Muscle of leg (tissue), 11 donors: ENCODE results near the gene HSD11B1L. TPM values are rescaled to one million over a fixed set of nuclear protein-coding genes. Genes with fewer than 3 reads are reported as not detected.

Source experiments
- DNase-seq: peaks from one replicate; pipeline ENCODE4 v3.0.0; 2013
- H3K27ac ChIP-seq: one replicate; pipeline ENCODE4 v1.5.1; 2013; ENCODE audit warnings: mild to moderate bottlenecking, low read length, control low read depth
- H3K27me3 ChIP-seq: one replicate; pipeline ENCODE4 v1.6.1; 2013; ENCODE audit warnings: low read length; ENCODE audit not compliant: control insufficient read depth, insufficient read depth
- H3K36me3 ChIP-seq: one replicate; pipeline ENCODE4 v1.6.1; 2013; ENCODE audit warnings: low read length; ENCODE audit not compliant: control insufficient read depth, insufficient read depth
- H3K4me1 ChIP-seq: one replicate; pipeline ENCODE4 v1.6.1; 2013; ENCODE audit warnings: low read length; ENCODE audit not compliant: control insufficient read depth, insufficient read depth
- H3K4me3 ChIP-seq: one replicate; pipeline ENCODE4 v1.5.1; 2013; ENCODE audit warnings: low read length, control low read depth
- H3K9me3 ChIP-seq: replicated peaks from 2 replicates; pipeline ENCODE4 v1.6.1; 2013; ENCODE audit warnings: low read depth, low read length; ENCODE audit not compliant: control insufficient read depth
- WGBS: methylation state at CpG from one replicate; pipeline ENCODE4 v1.1.5; 2013; ENCODE audit warnings: missing lambda C conversion rate; ENCODE audit not compliant: insufficient coverage; 5-methylcytosine and 5-hydroxymethylcytosine counted together
- polyA plus RNA-seq, 8 donors: library from polyadenylated mRNA; unstranded; fragments of 120-200 nt; gene quantifications; one replicate each; pipeline versions ENCODE4 v1.2.1 to v1.2.3, GENCODE V29; 2013; ENCODE audit warnings: inconsistent platforms in 1 of 8, low replicate concordance in 1 of 8; ENCODE audit not compliant: insufficient read length in 8 of 8, insufficient read depth in 1 of 8
- total RNA-seq: library from RNA; stranded (reverse); fragments of 120-200 nt; gene quantifications from one replicate; pipeline ENCODE4 v1.2.4, GENCODE V29; 2013

Gene HSD11B1L
- total and polyA plus RNA-seq, 9 donors = 4.2 to 6.7 (median 5.5) TPM

DNA sequence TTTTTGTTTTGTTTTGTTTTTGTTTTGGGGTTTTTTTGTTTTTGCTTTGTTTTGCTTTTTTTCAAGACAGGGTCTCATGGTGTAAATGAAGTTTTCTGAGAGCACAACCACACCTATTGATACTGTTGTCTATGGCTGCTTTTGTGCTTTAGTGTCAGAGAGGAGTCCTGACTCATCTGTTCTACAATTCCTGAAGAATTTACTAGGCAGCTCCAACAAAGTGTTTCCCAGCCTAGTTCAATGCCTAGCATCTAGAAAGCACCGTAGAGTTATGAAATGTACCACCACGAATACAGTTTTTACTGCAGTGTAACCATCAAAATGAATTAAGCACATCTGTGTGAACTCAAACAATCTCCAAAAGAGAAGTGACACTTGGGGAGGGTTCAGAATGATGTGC, 36.8 kb upstream of the HSD11B1L start:
- no peak for DNase-seq
- Histone ChIP-seq H3K27ac (no peak overlapping the region), H3K4me3 (no peak overlapping the region), H3K9me3 (no peaks in the 10 kb centered on the region), H3K4me1 (no peaks in the 10 kb centered on the region), H3K27me3 (no peaks in the 10 kb centered on the region), H3K36me3 (peaks cover 69% of the 10 kb centered on the region)
- no CpG with 5 or more reads among the region's 2 CpGs for WGBS

DNA sequence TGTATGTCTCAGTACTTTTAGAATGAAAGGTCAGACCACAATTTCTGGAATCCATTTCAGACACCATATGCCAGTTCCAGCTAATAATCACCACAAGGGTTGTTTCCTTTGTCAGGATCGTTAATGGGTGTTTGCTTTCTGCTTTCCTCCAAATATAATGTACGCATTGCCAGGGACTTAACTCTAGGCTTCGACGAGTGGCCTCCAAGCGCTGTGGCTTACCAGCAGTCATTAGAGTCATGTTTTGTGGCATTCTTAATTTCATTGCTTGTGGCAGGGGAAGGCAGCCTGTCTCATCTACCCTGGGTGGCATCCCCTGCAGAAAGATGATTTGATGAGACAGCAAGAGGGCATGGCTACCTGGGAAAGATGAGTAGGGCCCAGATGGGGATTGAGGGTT, 35.4 kb upstream of the HSD11B1L start:
- no peaks in the 10 kb centered on the region for H3K4me1 ChIP-seq
- no peak for DNase-seq
- H3K9me3 ChIP-seq = no peaks in the 10 kb centered on the region
- no CpG with 5 or more reads among the region's 5 CpGs for WGBS
- peaks cover 78% of the 10 kb centered on the region for H3K36me3 ChIP-seq
- no peak overlapping the region for H3K4me3 ChIP-seq
- no peaks in the 10 kb centered on the region for H3K27me3 ChIP-seq
- no peak overlapping the region for H3K27ac ChIP-seq

DNA sequence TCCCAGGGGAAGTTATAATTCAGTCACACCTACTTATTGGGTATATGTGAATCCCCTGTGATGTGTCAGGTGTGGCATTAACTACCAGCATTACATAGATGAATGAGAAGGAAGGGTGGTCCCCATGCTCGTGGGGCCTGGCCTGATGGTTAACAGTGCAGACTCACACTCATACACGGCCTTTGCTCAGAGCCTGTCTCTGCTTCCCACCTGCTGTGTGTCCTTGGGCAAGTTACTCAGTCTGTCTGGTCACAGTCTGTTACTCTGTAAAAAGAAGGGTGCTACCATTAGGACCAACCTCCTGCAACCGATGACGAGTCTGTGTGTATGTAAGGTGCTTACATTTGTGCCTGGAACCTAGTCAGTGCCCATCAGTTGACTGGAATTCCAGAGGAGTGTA, 34.1 kb upstream of the HSD11B1L start:
- Histone ChIP-seq H3K27me3 (no peaks in the 10 kb centered on the region), H3K4me3 (no peak overlapping the region), H3K4me1 (no peaks in the 10 kb centered on the region), H3K9me3 (no peaks in the 10 kb centered on the region), H3K36me3 (peaks cover 84% of the 10 kb centered on the region), H3K27ac (no peak overlapping the region)
- DNase-seq = no peak
- 90% methylated on average over 2 of the region's 4 CpGs for WGBS

DNA sequence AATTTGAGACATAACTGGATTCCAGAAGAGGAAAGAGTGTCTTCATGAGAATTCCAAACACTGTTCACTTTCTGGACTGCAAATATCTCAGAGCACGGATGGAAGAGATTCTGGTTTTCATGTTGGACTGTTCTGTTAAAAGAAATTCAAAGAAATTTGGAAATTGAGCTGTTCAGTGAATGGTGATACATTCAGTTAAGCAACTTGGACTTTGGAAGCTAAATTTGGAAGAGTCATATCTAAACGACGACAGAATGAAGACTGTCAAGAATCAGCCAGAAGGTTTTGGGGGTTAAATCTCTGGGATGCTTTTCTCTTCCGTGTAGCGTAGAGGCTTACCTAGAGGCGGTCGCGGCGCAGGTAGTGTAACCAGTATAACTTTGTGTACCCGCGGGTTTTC, 32.4 kb upstream of the HSD11B1L start:
- Histone ChIP-seq H3K4me3 (no peak overlapping the region), H3K27me3 (no peaks in the 10 kb centered on the region), H3K27ac (no peak overlapping the region), H3K4me1 (no peaks in the 10 kb centered on the region), H3K36me3 (peaks cover 86% of the 10 kb centered on the region), H3K9me3 (no peaks in the 10 kb centered on the region)
- DNase-seq = no peak
- 92% methylated on average over 3 of the region's 11 CpGs for WGBS

DNA sequence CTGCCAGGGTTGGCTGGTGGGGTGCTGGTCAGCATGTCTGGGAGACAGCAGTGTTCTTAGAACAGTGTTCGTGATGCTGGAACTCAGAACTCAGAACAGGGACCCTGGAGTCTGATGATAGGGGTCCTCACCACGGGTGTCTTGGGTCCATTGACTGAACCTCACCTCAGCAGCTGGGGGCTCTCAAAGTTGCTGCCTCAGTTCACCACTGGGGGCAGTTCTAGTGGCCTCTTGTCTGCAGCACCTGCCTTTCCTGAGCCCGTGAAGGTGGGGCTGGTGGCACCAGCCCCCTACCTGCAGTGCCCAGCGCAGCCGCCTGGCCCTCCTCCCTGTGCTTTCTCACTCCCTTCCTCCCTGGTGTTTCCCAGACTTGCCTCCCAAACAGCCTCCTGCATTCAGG, 29.5 kb upstream of the HSD11B1L start:
- Histone ChIP-seq H3K9me3 (no peaks in the 10 kb centered on the region), H3K36me3 (peaks cover 84% of the 10 kb centered on the region), H3K4me1 (no peaks in the 10 kb centered on the region), H3K4me3 (no peak overlapping the region), H3K27ac (no peak overlapping the region), H3K27me3 (no peaks in the 10 kb centered on the region)
- no peak for DNase-seq
- WGBS = 92% methylated on average over 5 of the region's 5 CpGs

DNA sequence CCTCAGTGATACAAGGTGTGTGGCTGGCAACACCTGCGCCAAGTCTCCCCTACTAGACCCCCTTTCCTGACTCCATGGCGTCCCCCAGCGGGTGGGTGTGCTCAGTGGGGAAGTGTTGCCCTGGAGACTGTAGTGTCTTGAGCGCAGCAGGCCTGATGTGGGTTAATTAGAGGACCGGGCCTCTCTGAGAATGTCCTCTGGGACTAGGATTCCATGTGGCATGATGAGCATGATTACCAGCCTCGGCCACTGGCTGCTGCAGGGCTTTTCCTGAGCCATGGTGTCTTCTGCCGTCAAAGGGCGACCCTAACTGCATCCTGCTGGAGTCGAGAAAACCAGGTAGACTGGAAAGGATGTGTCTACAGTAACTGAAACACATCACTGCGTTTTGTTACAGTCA, 28.6 kb upstream of the HSD11B1L start:
- DNase-seq = no peak
- Histone ChIP-seq H3K4me3 (no peak overlapping the region), H3K27me3 (no peaks in the 10 kb centered on the region), H3K36me3 (peaks cover 78% of the 10 kb centered on the region), H3K9me3 (no peaks in the 10 kb centered on the region), H3K4me1 (no peaks in the 10 kb centered on the region), H3K27ac (no peak overlapping the region)
- WGBS = 88% methylated on average over 8 of the region's 10 CpGs

DNA sequence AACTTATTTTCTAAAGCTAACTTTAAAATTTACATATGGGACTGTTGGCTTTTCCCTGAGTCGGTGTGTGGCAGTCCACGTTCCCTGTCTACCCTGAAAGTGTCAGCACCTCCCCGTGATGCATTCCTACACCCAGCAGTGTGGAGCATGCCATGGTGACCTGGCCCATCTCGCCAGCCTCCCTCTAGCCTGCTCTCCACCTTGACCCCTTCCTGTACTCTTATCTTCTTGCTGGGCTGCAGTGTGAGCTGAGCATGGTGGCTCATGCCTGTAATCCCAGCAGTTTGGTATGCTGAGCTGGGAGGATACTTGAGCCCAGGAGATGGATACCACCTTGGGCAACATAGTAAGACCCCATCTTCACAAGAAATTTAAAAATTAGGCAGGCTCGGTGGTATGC, 25.9 kb upstream of the HSD11B1L start:
- no peaks in the 10 kb centered on the region for H3K4me1 ChIP-seq
- no peak overlapping the region for H3K27ac ChIP-seq
- no peak overlapping the region for H3K4me3 ChIP-seq
- DNase-seq = no peak
- H3K27me3 ChIP-seq = no peaks in the 10 kb centered on the region
- H3K9me3 ChIP-seq = no peaks in the 10 kb centered on the region
- WGBS = 89% methylated on average over 3 of the region's 5 CpGs
- peaks cover 83% of the 10 kb centered on the region for H3K36me3 ChIP-seq

DNA sequence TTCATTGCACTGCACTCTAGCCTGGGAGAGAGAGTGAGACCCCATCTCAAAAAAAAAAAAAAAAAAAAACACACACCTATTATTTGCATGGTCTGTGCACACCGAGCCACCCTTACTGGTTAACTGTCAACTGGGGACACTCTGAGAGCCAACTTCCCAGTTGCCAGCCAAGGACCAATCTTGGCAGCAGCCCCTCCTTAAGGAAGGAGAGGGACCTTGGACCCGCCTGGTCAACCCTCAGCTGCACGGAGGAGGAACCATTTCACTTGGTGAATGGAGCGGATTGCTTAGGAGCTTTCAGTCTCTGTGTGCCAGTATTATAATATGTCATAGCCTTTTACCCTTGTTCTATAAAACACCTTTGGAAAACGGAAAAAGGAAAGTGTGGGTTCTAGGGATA, 25.4 kb upstream of the HSD11B1L start:
- Histone ChIP-seq H3K4me1 (no peaks in the 10 kb centered on the region), H3K9me3 (no peaks in the 10 kb centered on the region), H3K4me3 (no peak overlapping the region), H3K36me3 (peaks cover 83% of the 10 kb centered on the region), H3K27ac (no peak overlapping the region), H3K27me3 (no peaks in the 10 kb centered on the region)
- WGBS = no CpG with 5 or more reads among the region's 5 CpGs
- no peak for DNase-seq

DNA sequence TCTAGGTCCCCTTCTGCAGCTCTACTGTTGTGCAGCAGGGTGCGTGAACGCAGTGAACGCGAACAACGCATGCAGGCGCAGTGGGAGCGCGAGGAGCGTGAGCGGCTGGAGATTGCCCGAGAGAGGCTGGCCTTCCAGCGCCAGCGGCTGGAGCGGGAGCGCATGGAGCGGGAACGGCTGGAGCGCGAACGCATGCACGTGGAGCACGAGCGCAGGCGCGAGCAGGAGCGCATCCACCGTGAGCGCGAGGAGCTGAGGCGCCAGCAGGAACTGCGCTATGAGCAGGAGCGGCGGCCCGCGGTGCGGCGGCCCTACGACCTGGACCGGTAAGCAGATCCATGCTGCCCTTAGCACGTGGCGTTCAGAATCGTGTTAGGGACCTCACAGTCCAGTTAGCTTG, 19.3 kb upstream of the HSD11B1L start:
- Histone ChIP-seq H3K27me3 (no peaks in the 10 kb centered on the region), H3K36me3 (peaks cover 85% of the 10 kb centered on the region), H3K9me3 (no peaks in the 10 kb centered on the region), H3K4me3 (no peak overlapping the region), H3K27ac (no peak overlapping the region), H3K4me1 (peaks cover 11% of the 10 kb centered on the region)
- 97% methylated on average over 42 of the region's 42 CpGs for WGBS
- DNase-seq = no peak

DNA sequence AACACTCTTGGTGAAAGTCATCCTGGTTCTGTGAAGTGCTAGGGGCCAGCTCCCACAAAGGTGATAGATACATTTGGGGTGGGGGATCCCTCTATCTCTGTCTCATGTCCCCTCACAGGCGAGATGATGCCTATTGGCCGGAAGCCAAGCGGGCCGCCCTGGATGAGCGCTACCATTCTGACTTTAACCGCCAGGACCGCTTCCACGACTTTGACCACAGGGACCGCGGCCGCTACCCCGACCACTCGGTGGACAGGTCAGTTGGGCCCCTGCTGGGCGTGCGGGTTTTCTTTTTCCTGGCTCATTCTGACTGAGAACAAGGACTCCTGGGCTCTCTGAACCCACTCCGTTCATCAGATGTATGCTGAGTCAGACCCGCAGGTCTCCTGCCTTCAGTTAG, 16.9 kb upstream of the HSD11B1L start:
- peaks cover 89% of the 10 kb centered on the region for H3K36me3 ChIP-seq
- peak overlapping the region; percentile 80 for H3K27ac ChIP-seq

DNA sequence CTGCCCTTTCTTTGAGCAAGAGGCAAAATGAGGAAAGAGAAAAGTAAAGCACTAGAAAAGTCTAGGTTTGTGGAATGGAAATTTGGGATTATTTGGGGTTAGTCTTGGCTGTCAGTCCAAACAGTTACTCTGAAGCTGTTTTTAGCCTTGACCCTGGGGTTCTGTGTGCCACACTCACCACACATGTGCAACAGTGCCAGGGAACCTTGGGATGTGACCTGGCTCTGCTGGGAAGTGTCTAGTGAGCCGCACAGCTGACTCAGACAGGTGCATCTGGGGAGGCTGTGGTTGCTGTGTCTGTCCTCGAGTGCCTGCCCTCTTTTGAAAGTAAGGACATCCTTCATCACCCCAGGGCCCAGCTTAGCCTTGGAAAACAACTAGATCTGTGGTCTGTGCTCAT, 16.3 kb upstream of the HSD11B1L start:
- DNase-seq = peak; percentile 52
- H3K4me1 ChIP-seq = peaks cover 15% of the 10 kb centered on the region
- peak overlapping the region; percentile 80 for H3K27ac ChIP-seq
- H3K36me3 ChIP-seq = peaks cover 90% of the 10 kb centered on the region
- H3K9me3 ChIP-seq = no peaks in the 10 kb centered on the region
- no peaks in the 10 kb centered on the region for H3K27me3 ChIP-seq
- 90% methylated on average over 1 of the region's 2 CpGs for WGBS
- H3K4me3 ChIP-seq = no peak overlapping the region

More for the DNA sequence above, 16.9 kb upstream of the HSD11B1L start:
- Histone ChIP-seq H3K27me3 (no peaks in the 10 kb centered on the region), H3K4me3 (no peak overlapping the region), H3K9me3 (no peaks in the 10 kb centered on the region), H3K4me1 (peaks cover 15% of the 10 kb centered on the region)
- DNase-seq = no peak
- 91% methylated on average over 14 of the region's 17 CpGs for WGBS
